ENCODE results near the gene APBA2.

The APBA2 gene

GRCh38 chr15:28896951-28897350 lies 11.2 kb downstream of the APBA2 start:
- H3K4me3 ChIP-seq (replicated peaks; ENCODE audit: low read depth, low read length): no peak overlapping the region
- peak; percentile 82 for DNase-seq (ENCODE audit: low read depth)
- TF ChIP-seq CTCF (IDR thresholded peaks at IDR 0.05; ENCODE audit: low read length, missing control alignments): no peak

GRCh38 chr15:28897861-28898585 lies 12.2 kb downstream of the APBA2 start:
- no peak overlapping the region for H3K4me3 ChIP-seq (replicated peaks; ENCODE audit: low read depth, low read length)
- DNase-seq (ENCODE audit: low read depth): no peak
- no peak for TF ChIP-seq CTCF (IDR thresholded peaks at IDR 0.05; ENCODE audit: low read length, missing control alignments)

- no peak for DNase-seq (ENCODE audit: low read depth)
- H3K4me3 ChIP-seq (replicated peaks; ENCODE audit: low read depth, low read length): no peak overlapping the region
- TF ChIP-seq CTCF (IDR thresholded peaks at IDR 0.05; ENCODE audit: low read length, missing control alignments): no peak
Observed at GRCh38 chr15:28899061-28899738, 13.4 kb downstream of the APBA2 start.

- H3K4me3 ChIP-seq (replicated peaks; ENCODE audit: low read depth, low read length): no peak overlapping the region
- no peak for TF ChIP-seq CTCF (IDR thresholded peaks at IDR 0.05; ENCODE audit: low read length, missing control alignments)
- no peak for DNase-seq (ENCODE audit: low read depth)
Observed at GRCh38 chr15:28900041-28900891, 14.5 kb downstream of the APBA2 start.

GRCh38 chr15:28900892-28901586 lies 15.3 kb downstream of the APBA2 start:
- H3K4me3 ChIP-seq (replicated peaks; ENCODE audit: low read depth, low read length): no peak overlapping the region
- no peak for TF ChIP-seq CTCF (IDR thresholded peaks at IDR 0.05; ENCODE audit: low read length, missing control alignments)
- DNase-seq (ENCODE audit: low read depth): no peak

GRCh38 chr15:28901587-28901980 lies 15.8 kb downstream of the APBA2 start:
- no peak overlapping the region for H3K4me3 ChIP-seq (replicated peaks; ENCODE audit: low read depth, low read length)
- TF ChIP-seq CTCF (IDR thresholded peaks at IDR 0.05; ENCODE audit: low read length, missing control alignments): no peak
- DNase-seq (ENCODE audit: low read depth): no peak
